ENCODE results near the gene CUX1. TPM values are rescaled to one million over a fixed set of nuclear protein-coding genes. Genes with fewer than 3 reads are reported as not detected.

Gene CUX1
- total RNA-seq, 1 donor from 2014 or later, result 66.4 TPM

- Histone ChIP-seq H3K27me3 (no peaks in the 10 kb centered on the region), H2AFZ (replicated peaks) (no peak overlapping the region), H3K4me3 (no peak overlapping the region), H3K9me3 (ENCODE audit: low read depth) (no peaks in the 10 kb centered on the region), H4K20me1 (ENCODE audit: low read depth) (peaks cover 15% of the 10 kb centered on the region), H3K4me1 (peaks cover 12% of the 10 kb centered on the region), H3K9ac (no peak overlapping the region), H3K4me2 (no peak overlapping the region), H3F3A (ENCODE audit: low read depth) (peaks cover 13% of the 10 kb centered on the region), H3K79me2 (ENCODE audit: low read depth) (no peaks in the 10 kb centered on the region), H3K36me3 (no peaks in the 10 kb centered on the region), H3K27ac (no peak overlapping the region)
- H3K36me3 Mint-ChIP-seq, result peaks cover 6% of the 10 kb centered on the region
- no peak overlapping the region for H3K4me3 Mint-ChIP-seq
- peaks cover 2% of the 10 kb centered on the region for H3K27me3 Mint-ChIP-seq (ENCODE audit: insufficient read depth, low read depth)
- TF ChIP-seq EZH2 (IDR thresholded peaks at IDR 0.05) (no peak), CTCF (IDR thresholded peaks at IDR 0.05) (no peak), EZH2phosphoT487 (IDR thresholded peaks at IDR 0.05) (no peak)
- peaks cover 12% of the 10 kb centered on the region for H3K4me1 Mint-ChIP-seq
- H3K27ac Mint-ChIP-seq, result no peak overlapping the region
- no peaks in the 10 kb centered on the region for H3K9me3 Mint-ChIP-seq
- no peak for DNase-seq (ENCODE audit: low spot score)
Observed at GRCh38 chr7:102153599-102153946, 336.1 kb downstream of the CUX1 start.

DNA sequence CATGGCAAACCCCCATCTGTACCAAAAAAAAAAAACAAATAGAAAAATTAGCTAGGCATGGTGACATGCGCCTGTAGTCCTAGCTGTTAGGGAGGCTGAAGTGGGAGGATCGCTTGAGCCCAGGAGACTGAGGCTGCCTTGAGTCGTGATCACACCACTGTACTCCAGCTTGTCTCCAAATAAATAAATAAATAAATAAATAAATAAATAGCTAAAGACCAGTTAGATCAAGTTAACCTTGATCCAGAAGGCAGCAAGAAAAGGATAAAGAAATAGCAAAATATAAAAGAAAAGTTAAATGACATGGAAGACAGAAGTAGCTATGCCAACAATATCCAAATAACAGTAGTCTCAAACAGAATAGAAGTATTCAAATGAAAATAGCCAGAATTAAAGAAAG is 337.0 kb downstream of the CUX1 start:
- Histone ChIP-seq H3F3A (ENCODE audit: low read depth) (peaks cover 13% of the 10 kb centered on the region), H3K27ac (no peak overlapping the region), H3K27me3 (no peaks in the 10 kb centered on the region), H3K9me3 (ENCODE audit: low read depth) (no peaks in the 10 kb centered on the region), H3K79me2 (ENCODE audit: low read depth) (no peaks in the 10 kb centered on the region), H3K4me2 (no peak overlapping the region), H3K4me1 (peaks cover 12% of the 10 kb centered on the region), H3K4me3 (no peak overlapping the region), H3K36me3 (no peaks in the 10 kb centered on the region), H4K20me1 (ENCODE audit: low read depth) (peaks cover 15% of the 10 kb centered on the region), H3K9ac (no peak overlapping the region), H2AFZ (replicated peaks) (no peak overlapping the region)
- no peaks in the 10 kb centered on the region for H3K9me3 Mint-ChIP-seq
- peaks cover 6% of the 10 kb centered on the region for H3K36me3 Mint-ChIP-seq
- DNase-seq (ENCODE audit: low spot score), result no peak
- peaks cover 12% of the 10 kb centered on the region for H3K4me1 Mint-ChIP-seq
- H3K27me3 Mint-ChIP-seq (ENCODE audit: insufficient read depth, low read depth), result peaks cover 3% of the 10 kb centered on the region
- no peak for TF ChIP-seq CTCF (IDR thresholded peaks at IDR 0.05)
- TF ChIP-seq EZH2 (IDR thresholded peaks at IDR 0.05), result no peak
- TF ChIP-seq EZH2phosphoT487 (IDR thresholded peaks at IDR 0.05), result no peak
- no peak overlapping the region for H3K27ac Mint-ChIP-seq
- no peak overlapping the region for H3K4me3 Mint-ChIP-seq

GRCh38 chr7:102155821-102156441 is 338.5 kb downstream of the CUX1 start:
- Histone ChIP-seq H3K4me1 (peaks cover 12% of the 10 kb centered on the region), H3F3A (ENCODE audit: low read depth) (peaks cover 13% of the 10 kb centered on the region), H3K9me3 (ENCODE audit: low read depth) (no peaks in the 10 kb centered on the region), H3K79me2 (ENCODE audit: low read depth) (no peaks in the 10 kb centered on the region), H3K27me3 (no peaks in the 10 kb centered on the region), H3K9ac (no peak overlapping the region), H3K4me3 (no peak overlapping the region), H3K36me3 (no peaks in the 10 kb centered on the region), H3K27ac (no peak overlapping the region), H4K20me1 (ENCODE audit: low read depth) (peaks cover 15% of the 10 kb centered on the region), H2AFZ (replicated peaks) (no peak overlapping the region), H3K4me2 (no peak overlapping the region)
- H3K27ac Mint-ChIP-seq, result peak overlapping the region; percentile 25
- H3K9me3 Mint-ChIP-seq, result no peaks in the 10 kb centered on the region
- H3K4me3 Mint-ChIP-seq, result no peak overlapping the region
- H3K4me1 Mint-ChIP-seq, result peaks cover 12% of the 10 kb centered on the region
- DNase-seq (ENCODE audit: low spot score), result no peak
- peaks cover 6% of the 10 kb centered on the region for H3K36me3 Mint-ChIP-seq
- peaks cover 2% of the 10 kb centered on the region for H3K27me3 Mint-ChIP-seq (ENCODE audit: insufficient read depth, low read depth)
- TF ChIP-seq EZH2phosphoT487 (IDR thresholded peaks at IDR 0.05) (no peak), EZH2 (IDR thresholded peaks at IDR 0.05) (no peak), CTCF (IDR thresholded peaks at IDR 0.05) (no peak)

Measured in neural progenitor cell (in vitro differentiated cells).